Lung (tissue), 12 donors: ENCODE measurements around the gene MDFIC. TPM values are rescaled to one million over a fixed set of nuclear protein-coding genes. Genes with fewer than 3 reads are reported as not detected.

Experiments used
- ATAC-seq: fragments of 200-7000 bp; cut with Tn5 transposase; one replicate; pipeline ENCODE4 v1.9.1; 2020; ENCODE audit warnings: moderate number of reproducible peaks; ENCODE audit not compliant: insufficient read depth, low FRiP score
- DNase-seq, 3 donors: peaks; one replicate each; pipeline ENCODE4 v3.0.0-alpha.2; 2013 to 2017
- H3K27ac ChIP-seq, 2 donors: one replicate each; pipeline ENCODE4 v1.5.1; 2013; ENCODE audit warnings: mild to moderate bottlenecking in 2 of 2, moderate library complexity in 2 of 2, control low read depth in 1 of 2, inconsistent platforms in 1 of 2, low read depth in 1 of 2, low read length in 1 of 2
- H3K27me3 ChIP-seq, 3 donors: one replicate each; pipeline ENCODE4 v1.5.1; 2013; ENCODE audit warnings: low read length in 2 of 3; ENCODE audit not compliant: control insufficient read depth in 3 of 3, insufficient read depth in 3 of 3
- H3K36me3 ChIP-seq, 4 donors: one replicate each; pipeline ENCODE4 v1.5.1; 2013; ENCODE audit warnings: low read length in 4 of 4, mild to moderate bottlenecking in 1 of 4, moderate library complexity in 1 of 4; ENCODE audit not compliant: control insufficient read depth in 4 of 4, insufficient read depth in 4 of 4
- H3K4me1 ChIP-seq, 5 donors: one replicate each; pipeline ENCODE4 v1.5.1; 2013; ENCODE audit warnings: low read length in 5 of 5, mild to moderate bottlenecking in 2 of 5, moderate library complexity in 1 of 5; ENCODE audit not compliant: control insufficient read depth in 5 of 5, insufficient read depth in 5 of 5
- H3K4me3 ChIP-seq: one replicate; pipeline ENCODE4 v1.5.1; 2013; ENCODE audit warnings: mild to moderate bottlenecking, control low read depth, moderate library complexity
- H3K9ac ChIP-seq, 2 donors: one replicate each; pipeline ENCODE4 v1.5.1; 2013; ENCODE audit warnings: low read length in 2 of 2, control low read depth in 1 of 2; ENCODE audit not compliant: insufficient read depth in 1 of 2
- H3K9me3 ChIP-seq, 4 donors: one replicate each; pipeline ENCODE4 v1.5.1; 2013; ENCODE audit warnings: low read length in 3 of 4, mild to moderate bottlenecking in 1 of 4, moderate library complexity in 1 of 4; ENCODE audit not compliant: control insufficient read depth in 4 of 4, insufficient read depth in 3 of 4
- WGBS, 2 donors: extraction: QIAGEN DNeasy Blood & Tissue Kit; methylation state at CpG; one replicate each; pipeline ENCODE4 v1.1.7; 2013; 5-methylcytosine and 5-hydroxymethylcytosine counted together
- polyA plus RNA-seq, 2 donors: library from polyadenylated mRNA; stranded (reverse); fragments of 200-250 nt; gene quantifications; one replicate each; pipeline ENCODE4 v1.2.1, GENCODE V29; 2013
- total RNA-seq, 2 donors: library from RNA; depleted of rRNA in 1 of 2; stranded (reverse); fragments of >200 nt in 1 of 2; gene quantifications; one replicate each; pipeline ENCODE4 v1.2.1, GENCODE V29; 2014 to 2021
- TF ChIP-seq, protein P1 (sequence below): IDR thresholded peaks from 2 replicates; pipeline ENCODE4 v1.5.1; 2012; ENCODE audit warnings: mild to moderate bottlenecking; ENCODE audit errors: control extremely low read depth, extremely low read depth
- donor health status: control.
- donor health status: control.
- donor health status: Bipolar disorder and iron deficiency.
- donor health status: healthy.
- donor health status: DM: yes; HTN: yes; CAD: no.

The MDFIC gene
- total and polyA plus RNA-seq, 4 donors: 13.3 to 55.5 (median 25.5) TPM

GRCh38 chr7:115056019-115056418 lies 134.1 kb downstream of the MDFIC start:
- no peak for ATAC-seq
- H3K27ac ChIP-seq: no peak overlapping the region
- DNase-seq: peak in 1 of 3 donors; percentile 58
- H3K9ac ChIP-seq: no peak overlapping the region
- H3K4me1 ChIP-seq: peaks cover 0 to 7% (median 2%) of the 10 kb centered on the region in 5 donors
- WGBS, 2 donors: 61 to 63% methylated on average over 2 of the region's 2 CpGs
- H3K27me3 ChIP-seq: no peaks in the 10 kb centered on the region
- peaks cover 0 to 8% (median 0%) of the 10 kb centered on the region in 4 donors for H3K9me3 ChIP-seq
- TF ChIP-seq, protein P1, sequence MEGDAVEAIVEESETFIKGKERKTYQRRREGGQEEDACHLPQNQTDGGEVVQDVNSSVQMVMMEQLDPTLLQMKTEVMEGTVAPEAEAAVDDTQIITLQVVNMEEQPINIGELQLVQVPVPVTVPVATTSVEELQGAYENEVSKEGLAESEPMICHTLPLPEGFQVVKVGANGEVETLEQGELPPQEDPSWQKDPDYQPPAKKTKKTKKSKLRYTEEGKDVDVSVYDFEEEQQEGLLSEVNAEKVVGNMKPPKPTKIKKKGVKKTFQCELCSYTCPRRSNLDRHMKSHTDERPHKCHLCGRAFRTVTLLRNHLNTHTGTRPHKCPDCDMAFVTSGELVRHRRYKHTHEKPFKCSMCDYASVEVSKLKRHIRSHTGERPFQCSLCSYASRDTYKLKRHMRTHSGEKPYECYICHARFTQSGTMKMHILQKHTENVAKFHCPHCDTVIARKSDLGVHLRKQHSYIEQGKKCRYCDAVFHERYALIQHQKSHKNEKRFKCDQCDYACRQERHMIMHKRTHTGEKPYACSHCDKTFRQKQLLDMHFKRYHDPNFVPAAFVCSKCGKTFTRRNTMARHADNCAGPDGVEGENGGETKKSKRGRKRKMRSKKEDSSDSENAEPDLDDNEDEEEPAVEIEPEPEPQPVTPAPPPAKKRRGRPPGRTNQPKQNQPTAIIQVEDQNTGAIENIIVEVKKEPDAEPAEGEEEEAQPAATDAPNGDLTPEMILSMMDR: no peak
- H3K36me3 ChIP-seq: no peaks in the 10 kb centered on the region
- H3K4me3 ChIP-seq: no peak overlapping the region

- ATAC-seq (no peak), DNase-seq (peak in 1 of 3 donors; percentile 26)
- H3K9ac ChIP-seq: no peak overlapping the region
- no peak overlapping the region for H3K4me3 ChIP-seq
- H3K9me3 ChIP-seq: no peaks in the 10 kb centered on the region
- no peaks in the 10 kb centered on the region for H3K36me3 ChIP-seq
- TF ChIP-seq, protein P1: no peak
- WGBS, 2 donors: 79 to 91% methylated on average over 3 of the region's 3 CpGs
- H3K27me3 ChIP-seq: no peaks in the 10 kb centered on the region
- peaks cover 0 to 7% (median 2%) of the 10 kb centered on the region in 5 donors for H3K4me1 ChIP-seq
- H3K27ac ChIP-seq: no peak overlapping the region
Observed at GRCh38 chr7:115058726-115059125, 136.8 kb downstream of the MDFIC start.

DNA sequence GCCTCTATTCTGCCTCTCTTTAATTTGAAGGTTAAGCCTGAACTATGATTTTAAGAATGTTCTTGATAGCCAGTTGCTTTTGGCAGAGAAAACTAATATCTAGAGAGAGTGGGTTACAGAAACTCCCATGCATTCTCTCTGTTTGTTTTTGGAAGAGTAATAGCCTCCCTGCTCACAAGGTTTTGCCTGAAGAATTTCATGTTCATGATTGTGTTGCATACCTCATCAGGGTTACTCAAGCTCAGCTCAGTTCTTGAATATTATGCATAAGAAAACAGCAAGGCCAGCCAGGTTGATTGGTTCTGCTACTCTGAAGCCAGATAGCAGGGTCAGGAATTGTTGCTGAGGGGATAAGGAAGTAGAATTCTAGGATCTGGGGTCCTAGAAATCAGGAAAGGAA lies 137.4 kb downstream of the MDFIC start:
- no peak for ATAC-seq
- Histone ChIP-seq H3K9me3 (no peaks in the 10 kb centered on the region), H3K4me3 (no peak overlapping the region), H3K9ac (no peak overlapping the region), H3K27me3 (no peaks in the 10 kb centered on the region), H3K27ac (no peak overlapping the region), H3K4me1 (peaks cover 0 to 7% (median 2%) of the 10 kb centered on the region in 5 donors), H3K36me3 (no peaks in the 10 kb centered on the region)
- TF ChIP-seq, protein P1: no peak
- no peak for DNase-seq
